HG02759 (cell line): ENCODE measurements around the gene ADAMTS15.
A peak's percentile ranks its signal among the peaks of the same experiment; 100 is the strongest.
"Not testable (repeated sequence)": the region's sequence is repeated elsewhere in the genome, so short reads cannot be mapped to it uniquely, and the experiment has no call there.

Experiments used
- ATAC-seq: cut with Tn5 transposase; IDR thresholded peaks from one replicate; pipeline ENCODE4 v1.9.1; 2021; ENCODE audit warnings: mild to moderate bottlenecking, moderate library complexity; ENCODE audit not compliant: unreplicated experiment

ADAMTS15 gene

GRCh38 chr11:130434521-130435223, 13.8 kb upstream of the ADAMTS15 start:
- ATAC-seq: peak; percentile 88

DNA sequence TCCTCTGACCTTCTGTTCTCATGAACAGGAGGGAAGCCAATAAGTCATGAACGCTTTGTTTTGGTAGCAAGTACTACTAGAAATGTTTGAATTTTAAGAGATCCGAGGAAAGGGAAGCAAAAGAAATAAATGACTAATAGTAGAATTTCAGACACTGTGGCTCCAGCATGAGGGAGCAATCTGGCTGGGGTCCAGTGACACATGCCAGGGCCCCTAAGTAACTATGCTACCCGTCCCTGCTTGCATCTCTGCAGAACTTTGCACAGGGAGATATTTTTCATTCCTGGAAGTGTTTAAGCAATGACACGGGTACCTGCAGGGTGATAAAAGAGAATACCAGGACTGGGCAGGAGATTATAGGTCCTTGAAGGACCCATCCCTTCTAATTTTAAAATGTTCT, 12.8 kb upstream of the ADAMTS15 start:
- ATAC-seq: no peak

DNA sequence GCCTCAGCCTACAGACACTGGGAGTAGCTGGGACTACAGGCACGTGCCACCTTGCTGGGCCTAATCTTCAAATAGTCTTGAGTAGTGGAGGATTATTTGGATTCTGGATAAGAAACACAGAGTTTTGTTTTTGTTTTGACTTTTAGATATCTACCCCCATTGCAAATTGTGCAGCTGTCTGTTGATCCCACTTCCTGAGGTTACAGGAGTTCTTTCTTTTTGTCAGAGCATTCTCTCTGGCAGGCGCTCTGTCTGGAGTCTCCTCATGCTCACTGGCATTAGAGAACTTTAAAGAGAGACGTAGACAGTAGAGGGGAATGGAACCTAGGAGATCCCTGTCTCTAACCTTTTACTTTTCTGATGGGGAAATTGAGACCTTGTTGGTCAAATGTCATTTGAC, 12.3 kb upstream of the ADAMTS15 start:
- ATAC-seq: no peak

DNA sequence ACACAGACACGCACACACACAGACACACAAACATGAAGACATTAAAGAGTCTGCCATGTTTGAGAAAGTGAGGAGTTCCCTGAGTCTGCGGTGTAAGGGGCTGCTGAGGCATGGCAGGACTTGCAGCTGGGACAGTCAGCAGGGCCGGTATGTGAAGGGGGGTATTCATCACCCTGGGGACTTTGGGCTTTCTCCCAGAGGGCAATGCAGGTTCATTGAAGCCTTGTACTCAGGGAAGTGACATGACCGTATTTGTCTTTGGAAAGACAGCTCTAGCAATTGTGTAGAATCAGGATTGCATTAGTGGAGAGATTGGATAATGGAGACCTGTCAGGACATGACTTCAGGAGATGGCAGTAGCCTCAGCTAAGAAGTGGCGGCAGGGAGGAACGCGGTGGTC, 10.6 kb upstream of the ADAMTS15 start:
- no peak for ATAC-seq

DNA sequence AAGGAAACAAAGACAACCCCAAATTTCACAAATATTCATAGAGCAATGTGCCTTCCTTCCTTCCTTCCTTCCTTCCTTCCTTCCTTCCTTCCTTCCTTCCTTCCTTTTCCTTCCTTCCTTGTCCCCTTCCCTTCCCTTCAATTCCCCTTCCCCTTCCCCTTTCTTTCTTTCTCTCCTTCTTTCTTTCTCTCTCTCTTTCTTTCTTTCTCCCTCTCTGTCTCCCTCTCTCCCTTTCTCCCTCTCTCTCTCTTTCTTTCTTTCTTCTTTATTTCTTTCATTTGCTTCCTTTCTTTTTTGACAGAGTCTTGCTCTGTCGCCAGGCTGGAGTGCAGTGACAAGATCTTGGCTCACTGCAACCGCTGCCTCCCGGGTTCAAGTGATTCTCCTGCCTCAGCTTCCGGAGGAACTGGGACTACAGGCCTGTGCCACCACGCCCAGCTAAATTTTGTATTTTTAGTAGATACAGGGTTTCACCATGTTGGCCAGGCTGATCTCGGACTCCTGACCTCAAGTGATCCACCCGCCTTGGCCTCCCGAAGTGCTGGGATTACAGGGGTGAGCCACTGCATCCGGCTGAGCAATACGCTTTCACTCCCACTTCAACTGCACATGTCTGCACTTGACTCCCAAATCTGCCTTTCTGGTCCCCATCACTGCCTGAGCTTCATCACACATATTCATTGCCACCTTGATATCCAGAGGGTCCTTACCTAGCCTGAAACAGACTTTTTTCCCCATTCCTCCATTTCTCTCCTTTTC, 9.9 kb upstream of the ADAMTS15 start:
- ATAC-seq: not testable (repeated sequence)

DNA sequence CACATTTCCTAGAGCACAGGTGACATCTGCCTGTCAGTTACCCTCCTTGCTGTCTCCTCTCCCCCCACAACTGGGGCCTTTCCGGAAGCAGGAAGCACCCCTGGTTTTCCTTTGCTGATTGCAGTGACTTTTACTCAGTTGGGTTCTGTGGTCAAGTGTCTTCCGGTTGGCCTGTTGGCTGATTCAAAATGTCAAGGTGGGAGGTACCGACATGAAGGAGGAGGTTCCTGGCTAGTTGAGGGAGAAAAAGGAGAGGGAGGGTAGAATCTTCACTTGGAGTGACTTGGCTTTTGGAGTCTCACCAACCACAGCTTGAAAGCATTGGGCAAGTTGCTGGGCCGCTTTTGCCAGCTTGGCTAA, 9.3 kb upstream of the ADAMTS15 start:
- ATAC-seq: no peak

DNA sequence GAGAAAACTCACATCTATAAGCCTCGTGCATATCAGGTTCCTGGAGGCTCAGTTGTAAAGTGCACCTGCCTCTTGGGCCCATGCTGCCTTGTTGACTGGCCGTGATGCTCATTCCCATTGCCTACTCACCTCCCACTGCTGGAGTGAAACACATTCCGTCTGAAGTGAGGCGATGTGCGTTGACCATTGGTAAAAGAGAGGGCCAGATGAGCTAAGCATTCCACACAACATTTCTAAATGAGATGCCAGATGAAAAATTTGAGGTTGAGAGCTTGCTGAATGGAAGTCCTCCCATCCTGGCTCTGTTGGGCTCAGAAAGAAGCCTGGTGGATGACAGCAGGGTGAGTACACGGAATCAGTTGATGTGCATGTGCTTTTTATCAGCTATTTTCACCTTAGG, 8.6 kb upstream of the ADAMTS15 start:
- no peak for ATAC-seq

DNA sequence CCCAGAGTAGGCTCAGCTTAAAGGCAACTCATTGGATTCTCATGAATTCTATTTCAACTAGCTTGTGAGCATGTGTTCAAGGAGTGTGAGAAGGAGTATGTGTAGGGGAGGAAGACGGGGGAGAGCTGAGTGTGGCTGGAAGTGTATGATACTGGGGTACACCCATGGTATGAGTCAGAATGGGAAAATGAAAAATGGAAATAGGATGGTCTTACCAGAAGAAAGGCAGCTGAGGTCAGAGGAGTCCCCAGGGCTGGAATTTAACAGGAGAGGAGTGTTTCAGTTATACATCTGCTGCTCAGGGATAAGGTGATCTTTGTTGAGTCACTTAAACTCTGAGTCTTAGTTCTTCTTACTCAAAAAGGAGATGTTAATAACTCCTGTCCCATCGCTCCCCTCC, 6.7 kb upstream of the ADAMTS15 start:
- no peak for ATAC-seq

DNA sequence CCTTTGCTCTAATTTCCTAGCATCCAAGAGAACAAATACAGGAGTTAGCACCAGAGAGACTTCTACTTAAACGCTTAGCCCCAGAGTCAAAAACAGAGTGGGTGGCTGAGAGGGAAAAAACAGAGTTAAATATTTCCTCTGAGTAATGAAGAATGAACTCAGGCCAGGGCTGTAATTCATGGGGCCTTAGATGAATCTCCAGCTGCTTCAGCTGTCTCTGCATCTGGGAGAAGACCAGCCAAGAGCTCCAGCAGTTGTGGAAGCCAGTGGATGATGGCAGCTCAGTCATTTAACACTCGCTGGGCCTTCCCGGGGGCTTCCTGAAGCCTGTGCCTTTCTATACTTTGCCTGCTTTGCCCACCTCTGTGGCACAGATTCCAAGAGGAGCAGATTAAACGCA, 5.7 kb upstream of the ADAMTS15 start:
- ATAC-seq: no peak

GRCh38 chr11:130445788-130446187, 2.7 kb upstream of the ADAMTS15 start:
- ATAC-seq: no peak

DNA sequence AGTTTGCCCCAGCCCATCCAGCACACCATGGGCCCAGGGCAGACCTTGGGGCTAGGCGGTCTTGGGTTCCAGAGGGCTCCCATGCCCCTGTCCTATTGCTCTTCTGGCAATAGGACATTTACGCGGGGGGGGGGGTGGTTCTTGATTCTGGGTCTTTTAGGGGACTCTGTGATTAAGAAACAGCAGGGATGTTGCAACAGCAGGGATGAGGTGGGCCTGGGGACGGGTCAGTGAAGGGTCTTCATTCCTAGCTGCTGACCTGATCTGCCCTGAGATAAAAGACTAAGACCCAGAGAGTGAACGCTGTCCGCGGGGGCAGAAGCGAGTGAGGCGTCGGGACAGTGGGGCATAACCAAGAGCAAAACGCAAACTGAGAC, 418 bp upstream of the ADAMTS15 start:
- no peak for ATAC-seq

GRCh38 chr11:130449310-130449990, 1.0 kb downstream of the ADAMTS15 start:
- ATAC-seq: no peak

DNA sequence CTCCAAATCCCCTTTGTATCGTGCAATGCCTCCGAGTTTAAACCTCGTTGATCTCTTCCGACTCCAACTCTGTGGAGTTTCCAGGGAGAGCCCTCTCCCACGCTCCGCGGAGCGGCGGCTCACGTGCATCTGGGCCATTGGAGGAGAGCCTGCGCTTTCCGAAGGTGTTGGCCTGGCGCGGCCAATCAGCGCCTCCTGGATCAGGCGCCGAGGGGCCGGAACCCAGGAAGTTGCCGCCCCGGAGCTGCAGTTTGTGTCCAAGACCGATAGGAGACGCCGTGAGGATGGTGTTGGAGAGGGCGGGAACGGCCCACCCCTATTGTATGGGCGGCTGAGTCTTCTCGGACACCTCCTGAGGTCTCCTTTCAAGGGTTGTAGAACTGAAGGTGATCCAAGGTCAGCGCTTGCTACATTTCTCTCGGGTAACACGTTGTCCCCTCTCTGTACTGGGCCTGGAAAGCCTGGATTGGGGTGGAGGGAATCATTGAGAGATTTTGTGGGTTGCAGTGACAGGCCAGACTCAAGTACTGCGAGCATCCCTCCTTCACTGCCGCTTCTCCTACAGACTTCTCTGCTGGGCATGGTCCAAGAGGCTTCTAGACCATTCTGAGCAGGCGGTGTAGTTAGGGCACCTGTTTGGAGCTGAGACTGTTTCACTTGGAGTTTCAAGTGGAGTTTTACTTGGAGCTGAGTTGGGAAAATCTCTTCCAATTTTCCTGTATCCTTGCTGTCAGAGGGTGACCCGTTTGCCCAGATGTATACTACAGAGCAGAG, 1.7 kb downstream of the ADAMTS15 start:
- ATAC-seq: no peak

DNA sequence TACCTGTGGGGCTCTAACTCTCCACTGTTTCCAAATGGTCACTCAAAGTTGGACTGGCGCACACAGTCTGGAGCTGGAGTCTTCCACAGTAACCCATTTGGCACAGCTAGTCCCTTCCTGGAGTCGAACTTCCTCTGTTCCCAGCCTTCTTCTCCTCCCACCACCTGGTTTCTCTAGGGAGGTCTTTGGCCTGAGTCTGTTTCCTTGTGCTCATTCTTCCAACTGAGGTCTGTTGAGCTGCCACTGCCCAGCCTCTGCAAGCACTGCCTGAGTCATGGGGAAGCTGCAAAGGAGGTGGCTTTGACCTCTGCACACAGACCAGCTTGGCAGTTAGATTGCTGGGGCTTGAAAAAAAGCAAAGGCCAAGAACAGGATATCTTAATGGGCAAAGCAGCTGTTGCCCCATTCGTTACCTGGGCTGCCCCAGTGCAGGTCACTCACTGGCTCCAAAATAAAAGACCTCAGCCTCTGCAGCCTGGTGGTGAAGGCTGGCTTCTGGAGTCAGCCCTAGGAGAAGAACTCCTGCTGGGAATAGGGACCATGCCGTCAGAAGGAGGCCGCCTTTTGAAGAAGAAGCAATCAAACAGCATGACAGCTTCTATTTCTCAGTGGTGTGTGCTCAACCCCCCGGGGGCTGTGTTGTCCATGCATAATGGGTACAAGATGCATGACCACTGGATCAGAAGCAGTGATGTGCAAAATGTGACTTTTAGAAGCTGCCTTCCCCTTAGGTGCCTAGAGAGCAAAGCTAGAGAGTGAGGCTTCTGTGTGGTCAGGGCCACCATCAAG, 3.0 kb downstream of the ADAMTS15 start:
- no peak for ATAC-seq

GRCh38 chr11:130452176-130452575, 3.7 kb downstream of the ADAMTS15 start:
- no peak for ATAC-seq

GRCh38 chr11:130452940-130453339, 4.5 kb downstream of the ADAMTS15 start:
- no peak for ATAC-seq

DNA sequence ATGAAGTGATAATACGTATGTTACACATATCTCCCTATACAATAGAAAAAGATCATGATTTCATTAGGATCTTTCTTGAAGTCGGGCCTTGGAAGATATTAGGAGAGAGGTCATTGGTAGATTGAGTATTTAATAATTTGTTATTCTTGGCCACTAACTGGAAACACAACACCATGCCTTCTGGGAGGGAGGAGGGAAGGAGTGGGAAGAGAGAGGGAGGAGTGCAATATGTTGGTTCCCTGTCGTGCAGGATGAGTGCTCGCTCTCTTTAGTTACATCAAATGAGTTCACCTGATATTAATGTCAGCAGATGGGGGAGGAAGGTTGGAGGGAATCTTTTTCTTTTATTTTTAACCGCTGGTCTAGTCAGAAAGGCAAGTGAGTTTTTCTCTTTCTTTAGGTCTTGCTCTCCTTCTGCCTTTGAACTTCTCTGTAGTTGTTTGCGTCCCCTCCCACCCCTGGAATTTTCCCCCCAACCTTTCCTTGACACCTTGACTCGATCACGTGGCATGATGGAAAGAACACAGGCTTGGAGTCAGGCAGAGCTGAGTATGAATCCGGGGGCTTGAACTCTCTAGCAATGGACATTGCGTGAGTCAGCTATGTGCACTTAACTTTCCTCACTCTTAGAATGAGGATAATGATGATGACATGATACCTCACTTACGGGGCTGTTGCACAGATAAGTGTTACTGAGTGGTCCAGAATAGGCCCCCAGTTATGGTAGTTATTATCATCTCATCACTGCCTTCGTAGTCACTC, 6.2 kb downstream of the ADAMTS15 start:
- no peak for ATAC-seq

DNA sequence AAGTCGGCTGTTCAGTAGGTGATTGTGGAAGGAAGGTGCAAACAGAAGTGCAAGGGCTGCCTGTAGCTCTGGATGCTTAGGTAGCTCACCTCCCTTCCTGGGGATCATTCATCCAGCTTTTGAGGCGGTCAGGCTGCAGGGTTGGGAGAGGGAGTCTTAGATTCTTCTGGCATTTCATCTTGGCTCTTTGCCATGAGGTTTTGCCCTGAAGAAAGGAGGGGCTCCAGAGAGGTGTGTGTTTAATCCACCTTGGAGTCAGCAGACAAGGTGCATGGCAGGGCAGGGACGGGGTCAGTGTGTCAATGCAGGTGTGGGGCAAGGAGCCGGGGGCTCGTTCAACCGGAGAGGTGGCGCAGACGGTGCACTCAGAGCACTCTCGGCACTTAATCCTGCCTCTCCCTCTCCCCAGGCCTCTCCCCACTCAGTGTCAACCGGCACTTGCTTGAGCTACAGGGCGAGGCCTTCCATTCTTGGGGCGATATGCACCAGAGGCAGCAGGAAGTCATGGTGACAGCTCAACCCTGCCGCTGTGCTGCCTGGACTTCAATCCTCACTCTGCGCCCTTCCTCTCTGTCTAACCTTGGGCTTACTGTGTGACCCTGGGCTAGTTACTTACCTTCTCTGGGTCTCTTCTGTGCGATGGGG, 7.2 kb downstream of the ADAMTS15 start:
- ATAC-seq: no peak

GRCh38 chr11:130456286-130456685, 7.8 kb downstream of the ADAMTS15 start:
- ATAC-seq: no peak
